ENCODE data around the gene ABCD2.

ABCD2 gene

GRCh38 chr12:39620659-39621658, 1.4 kb upstream of the ABCD2 start (continued):
- TF ChIP-seq ZNF518A (tag by site-specific recombination; conservative IDR thresholded peaks at IDR 0.05; ENCODE audit: low read depth), result no peak
- TF ChIP-seq ZBTB21 (tag by site-specific recombination; IDR thresholded peaks at IDR 0.05), result no peak
- TF ChIP-seq PRDM1 (tag by site-specific recombination; IDR thresholded peaks at IDR 0.05), result no peak
- TF ChIP-seq ZNF169 (tag by site-specific recombination; IDR thresholded peaks at IDR 0.05), result no peak
- TF ChIP-seq ZNF274 (IDR thresholded peaks at IDR 0.05; ENCODE audit: low read length), result no peak
- TF ChIP-seq ZNF274 (tag by site-specific recombination; IDR thresholded peaks at IDR 0.05; ENCODE audit: borderline replicate concordance), result no peak
- TF ChIP-seq ZXDB (tag by site-specific recombination; IDR thresholded peaks at IDR 0.05), result peak; percentile 14; the same call in 1 of the 2 replicates
- no peak for TF ChIP-seq SP3 (tag by site-specific recombination; IDR thresholded peaks at IDR 0.05)
- no peak for TF ChIP-seq ZNF223 (tag by site-specific recombination; IDR thresholded peaks at IDR 0.05)
- no peak for TF ChIP-seq ZNF776 (tag by site-specific recombination; IDR thresholded peaks at IDR 0.05; ENCODE audit: borderline replicate concordance)
- no peak for TF ChIP-seq ZNF114 (tag by site-specific recombination; IDR thresholded peaks at IDR 0.05)
- no peak for TF ChIP-seq ZNF19 (tag by site-specific recombination; IDR thresholded peaks at IDR 0.05; ENCODE audit: low read depth)
- no peak for TF ChIP-seq TCF7L2 (IDR thresholded peaks at IDR 0.05; ENCODE audit: borderline replicate concordance, low read depth, low read length)
- no peak for TF ChIP-seq ZNF623 (tag by site-specific recombination; IDR thresholded peaks at IDR 0.05)
- no peak for TF ChIP-seq ZNF670 (tag by site-specific recombination; IDR thresholded peaks at IDR 0.05; ENCODE audit: low read depth)
- TF ChIP-seq ZNF449 (tag by site-specific recombination; IDR thresholded peaks at IDR 0.05), result no peak
- no peak for TF ChIP-seq ZNF266 (tag by site-specific recombination; IDR thresholded peaks at IDR 0.05; ENCODE audit: low read depth)
- no peak for TF ChIP-seq ZNF155 (tag by site-specific recombination; IDR thresholded peaks at IDR 0.05)
- TF ChIP-seq GLI4 (tag by site-specific recombination; IDR thresholded peaks at IDR 0.05), result no peak
- TF ChIP-seq ZNF558 (tag by site-specific recombination; IDR thresholded peaks at IDR 0.05), result no peak
- no peak for TF ChIP-seq ZNF501 (tag by site-specific recombination; IDR thresholded peaks at IDR 0.05)
- no peak for TF ChIP-seq ZNF645 (tag by site-specific recombination; IDR thresholded peaks at IDR 0.05)
- TF ChIP-seq ZNF398 (tag by site-specific recombination; IDR thresholded peaks at IDR 0.05), result no peak
- no peak for TF ChIP-seq ZFP3 (tag by site-specific recombination; IDR thresholded peaks at IDR 0.05; ENCODE audit: low read depth)
- TF ChIP-seq OSR2 (tag by site-specific recombination; IDR thresholded peaks at IDR 0.05), result peak; percentile 51; the same call in 1 of the 2 replicates
- TF ChIP-seq ZBTB17 (tag by site-specific recombination; IDR thresholded peaks at IDR 0.05), result peak; percentile 55
- no peak for TF ChIP-seq ZNF76 (tag by site-specific recombination; IDR thresholded peaks at IDR 0.05; ENCODE audit: borderline replicate concordance, low read depth)
- no peak for TF ChIP-seq ZNF510 (tag by site-specific recombination; IDR thresholded peaks at IDR 0.05; ENCODE audit: insufficient replicate concordance)
- TF ChIP-seq GLI2 (tag by site-specific recombination; IDR thresholded peaks at IDR 0.05; ENCODE audit: borderline replicate concordance, low read depth), result no peak
- no peak for TF ChIP-seq ZNF214 (tag by site-specific recombination; IDR thresholded peaks at IDR 0.05; ENCODE audit: borderline replicate concordance)
- TF ChIP-seq GLIS1 (tag by site-specific recombination; IDR thresholded peaks at IDR 0.05), result peak; percentile 34
